Transverse colon (tissue), 4 donors: ENCODE results near the gene BLVRA. TPM values are rescaled to one million over a fixed set of nuclear protein-coding genes. Genes with fewer than 3 reads are reported as not detected.
"Not testable (repeated sequence)": the region's sequence is repeated elsewhere in the genome, so short reads cannot be mapped to it uniquely, and the experiment has no call there.

Experiments
- DNase-seq: peaks from one replicate; pipeline ENCODE4 v3.0.0-alpha.2; 2019
- H3K27ac ChIP-seq, 4 donors: fragments of 200-600 bp; sonication (generic); 2 replicates each; pipeline ENCODE4 v1.5.1; 2016 to 2018; ENCODE audit warnings: inconsistent platforms in 4 of 4
- H3K27me3 ChIP-seq: fragments of 200-600 bp; sonication (generic); 2 replicates; pipeline ENCODE4 v1.5.1; 2017; ENCODE audit warnings: inconsistent platforms
- H3K36me3 ChIP-seq, 4 donors: fragments of 200-600 bp; sonication (generic); 2 replicates each; pipeline ENCODE4 v1.5.1; 2017 to 2019; ENCODE audit warnings: inconsistent platforms in 4 of 4
- H3K4me1 ChIP-seq, 4 donors: fragments of 200-600 bp; sonication (generic); 2 replicates each; pipeline ENCODE4 v1.5.1; 2017 to 2020; ENCODE audit warnings: inconsistent platforms in 4 of 4
- H3K4me3 ChIP-seq, 4 donors: fragments of 200-600 bp; sonication (generic); 1 replicate in 1 of 4; 2 replicates in 3 of 4; pipeline versions ENCODE4 v1.5.1 to v1.6.1; 2017 to 2019; ENCODE audit warnings: inconsistent platforms in 4 of 4
- H3K9me3 ChIP-seq, 2 donors: fragments of 200-600 bp; sonication (generic); 2 replicates each; pipeline ENCODE4 v1.5.1; 2017 to 2019; ENCODE audit warnings: inconsistent platforms in 2 of 2
- EP300 ChIP-seq: sonication (generic); formaldehyde crosslinking; IDR thresholded peaks from one replicate; pipeline ENCODE4 v1.6.1; 2017; ENCODE audit warnings: antibody characterized with exemption, low read depth
- POLR2A ChIP-seq: fragments of 450-650 bp; IDR thresholded peaks from one replicate; pipeline ENCODE4 v1.6.1; 2016; ENCODE audit warnings: antibody characterized with exemption, mild to moderate bottlenecking, moderate library complexity
- POLR2AphosphoS5 ChIP-seq, 3 donors: sonication (generic); formaldehyde crosslinking; IDR thresholded peaks; one replicate each; pipeline ENCODE4 v1.6.1; 2016; ENCODE audit warnings: antibody characterized with exemption in 3 of 3
- WGBS, 2 donors: methylation state at CpG; one replicate each; pipeline ENCODE4 v1.1.5; 2018; ENCODE audit warnings: low coverage in 1 of 2; 5-methylcytosine and 5-hydroxymethylcytosine counted together
- in situ Hi-C, 4 donors: fragments of 200-750 bp; cut with MboI; loops; one replicate each; pipeline versions ENCODE4 v1.15.0 to v1.15.1; 2017; ENCODE audit warnings: low sequenced_read_pairs in 3 of 4, low pct_ligation_motif_present in 1 of 4, low pct_unique_long_range_greater_than_20kb in 1 of 4
- intact Hi-C: fragments of 100-400 bp; cut with DNase I; formaldehyde crosslinking; loops from one replicate; pipeline ENCODE4 v1.15.1; 2023; ENCODE audit warnings: low total_unique reads
- total RNA-seq, 4 donors: library from RNA; depleted of rRNA; stranded (reverse); fragments of >200 nt; gene quantifications; one replicate each; pipeline ENCODE4 v1.1.0, GENCODE V29; 2016
- TF ChIP-seq, protein P1 (sequence below), 5 experiments: fragments of 200-600 bp in 3 of 5; fragments of 450-650 bp in 2 of 5; sonication (generic) in 3 of 5; IDR thresholded peaks; 1 replicate in 2 of 5; 2 replicates in 3 of 5; pipeline ENCODE4 v1.5.1; 2016 to 2017; ENCODE audit warnings: antibody characterized with exemption in 5 of 5, inconsistent platforms in 3 of 5, mild to moderate bottlenecking in 2 of 5, moderate library complexity in 1 of 5

The BLVRA gene, protein sequence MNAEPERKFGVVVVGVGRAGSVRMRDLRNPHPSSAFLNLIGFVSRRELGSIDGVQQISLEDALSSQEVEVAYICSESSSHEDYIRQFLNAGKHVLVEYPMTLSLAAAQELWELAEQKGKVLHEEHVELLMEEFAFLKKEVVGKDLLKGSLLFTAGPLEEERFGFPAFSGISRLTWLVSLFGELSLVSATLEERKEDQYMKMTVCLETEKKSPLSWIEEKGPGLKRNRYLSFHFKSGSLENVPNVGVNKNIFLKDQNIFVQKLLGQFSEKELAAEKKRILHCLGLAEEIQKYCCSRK
- 100 to 1,000 TPM in 1 of 4 donors, 10 to 100 TPM in 2, 1 to 10 TPM in 1; 1.5 to 119 (median 15.9) TPM for total RNA-seq

GRCh38 chr7:43758029-43758821 lies at the start of gene BLVRA:
Gene BLVRA, plus strand, starts transcription at chr7:43758680. Its CDS starts 12,479 bp downstream, at chr7:43771159.
- TF ChIP-seq EP300 (no peak), POLR2A (no peak), POLR2AphosphoS5 (IDR thresholded peaks at IDR 0.05) (peak in 2 of 3 donors; percentile 5 to 19)
- in situ Hi-C loops (no loop called here), intact Hi-C loops (no loop called here)
- H3K4me3 ChIP-seq, result peak within 1 kb of the TSS; percentile 69 to 85 (median 73)
- no peaks in the 10 kb centered on the region for H3K9me3 ChIP-seq
- H3K36me3 ChIP-seq, result no peaks in the 10 kb centered on the region
- H3K27me3 ChIP-seq, result no peaks in the 10 kb centered on the region
- WGBS, 2 donors, result 16% methylated on average over 24 of the region's 67 CpGs; no CpG with 5 or more reads in 1 of the 2 donors
- H3K27ac ChIP-seq, result peak within 1 kb of the TSS; percentile 78 to 84 (median 82)
- peaks cover 0 to 17% (median 5%) of the 10 kb centered on the region in 4 donors for H3K4me1 ChIP-seq
- peak; percentile 72 for DNase-seq

DNA sequence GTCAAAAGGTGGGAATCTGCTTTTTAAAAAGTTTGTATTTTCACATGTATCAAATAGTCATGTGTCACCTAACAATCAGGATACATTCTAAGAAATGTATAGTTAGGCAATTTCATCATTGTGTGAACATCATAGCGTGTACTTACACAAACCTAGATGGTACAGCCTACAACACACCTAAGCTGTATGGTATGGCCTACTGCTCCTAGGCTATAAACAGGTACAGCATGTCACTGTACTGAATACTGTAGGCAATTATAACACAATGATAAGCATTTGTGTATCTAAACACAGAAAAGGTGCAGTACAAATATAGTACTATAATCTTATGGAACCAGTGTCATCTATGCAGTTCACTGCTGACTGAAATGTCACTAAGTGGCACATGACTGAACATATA lies 47.0 kb upstream of the BLVRA start:
- 84% methylated on average over 1 of the region's 1 CpG; no CpG with 5 or more reads in 1 of the 2 donors for WGBS, 2 donors
- in situ Hi-C loops, result loop anchor here in 3 of 4 donors (25.0 kb wide), 3 partner anchors 126 to 774 kb away; partner anchors contain the start of genes MRPL32 (in 2 of the 3) and PSMA2 (in 2 of the 3)
- H3K4me3 ChIP-seq, result no peak overlapping the region

DNA sequence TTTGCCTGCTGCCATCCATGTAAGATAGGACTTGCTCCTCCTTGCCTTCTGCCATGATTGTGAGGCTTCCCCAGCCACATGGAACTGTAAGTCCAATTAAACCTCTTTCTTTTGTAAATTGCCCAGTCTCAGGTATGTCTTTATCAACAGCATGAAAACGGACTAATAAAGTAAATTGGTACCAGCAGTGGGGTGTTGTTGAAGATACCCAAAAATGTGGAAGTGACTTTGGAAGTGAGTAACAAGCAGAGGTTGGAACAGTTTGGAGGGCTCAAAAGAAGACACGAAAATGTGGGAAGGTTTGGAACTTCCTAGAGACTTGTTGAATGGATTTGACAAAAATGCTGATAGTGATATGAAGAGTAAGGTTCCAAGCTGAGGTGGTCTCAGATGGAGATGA lies 42.5 kb upstream of the BLVRA start:
- intact Hi-C loops, H3K36me3 ChIP-seq, H3K27me3 ChIP-seq, DNase-seq, H3K9me3 ChIP-seq, H3K4me3 ChIP-seq, H3K27ac ChIP-seq, H3K4me1 ChIP-seq: not testable (repeated sequence)
- WGBS, 2 donors, result 96 to 100% methylated on average over 1 to 2 of the region's 2 CpGs
- in situ Hi-C loops, result loop anchor here in 3 of 4 donors (25.0 kb wide), 3 partner anchors 121 to 779 kb away; partner anchors contain the start of genes MRPL32 (in 2 of the 3) and PSMA2 (in 2 of the 3)

More for the DNA sequence above, 47.0 kb upstream of the BLVRA start:
- DNase-seq, result no peak
- no peaks in the 10 kb centered on the region for H3K36me3 ChIP-seq
- H3K27ac ChIP-seq, result no peak overlapping the region
- H3K9me3 ChIP-seq, result no peaks in the 10 kb centered on the region
- intact Hi-C loops, result no loop called here
- TF ChIP-seq EP300, result no peak
- no peak for TF ChIP-seq POLR2AphosphoS5 (IDR thresholded peaks at IDR 0.05)
- TF ChIP-seq, protein P1, sequence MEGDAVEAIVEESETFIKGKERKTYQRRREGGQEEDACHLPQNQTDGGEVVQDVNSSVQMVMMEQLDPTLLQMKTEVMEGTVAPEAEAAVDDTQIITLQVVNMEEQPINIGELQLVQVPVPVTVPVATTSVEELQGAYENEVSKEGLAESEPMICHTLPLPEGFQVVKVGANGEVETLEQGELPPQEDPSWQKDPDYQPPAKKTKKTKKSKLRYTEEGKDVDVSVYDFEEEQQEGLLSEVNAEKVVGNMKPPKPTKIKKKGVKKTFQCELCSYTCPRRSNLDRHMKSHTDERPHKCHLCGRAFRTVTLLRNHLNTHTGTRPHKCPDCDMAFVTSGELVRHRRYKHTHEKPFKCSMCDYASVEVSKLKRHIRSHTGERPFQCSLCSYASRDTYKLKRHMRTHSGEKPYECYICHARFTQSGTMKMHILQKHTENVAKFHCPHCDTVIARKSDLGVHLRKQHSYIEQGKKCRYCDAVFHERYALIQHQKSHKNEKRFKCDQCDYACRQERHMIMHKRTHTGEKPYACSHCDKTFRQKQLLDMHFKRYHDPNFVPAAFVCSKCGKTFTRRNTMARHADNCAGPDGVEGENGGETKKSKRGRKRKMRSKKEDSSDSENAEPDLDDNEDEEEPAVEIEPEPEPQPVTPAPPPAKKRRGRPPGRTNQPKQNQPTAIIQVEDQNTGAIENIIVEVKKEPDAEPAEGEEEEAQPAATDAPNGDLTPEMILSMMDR (IDR thresholded peaks at IDR 0.05), result no peak
- no peak for TF ChIP-seq POLR2A
- H3K4me1 ChIP-seq, result peaks cover 0 to 8% (median 3%) of the 10 kb centered on the region in 4 donors
- H3K27me3 ChIP-seq, result no peaks in the 10 kb centered on the region

GRCh38 chr7:43716598-43716997 lies 41.9 kb upstream of the BLVRA start:
- in situ Hi-C loops, result loop anchor here in 3 of 4 donors (25.0 kb wide), 3 partner anchors 121 to 779 kb away; partner anchors contain the start of genes MRPL32 (in 2 of the 3) and PSMA2 (in 2 of the 3)
- TF ChIP-seq, protein P1 (IDR thresholded peaks at IDR 0.05), result no peak
- TF ChIP-seq EP300 (no peak), POLR2AphosphoS5 (IDR thresholded peaks at IDR 0.05) (no peak), POLR2A (no peak)
- Histone ChIP-seq H3K27ac (no peak overlapping the region), H3K9me3 (no peaks in the 10 kb centered on the region), H3K4me3 (no peak overlapping the region), H3K27me3 (no peaks in the 10 kb centered on the region), H3K36me3 (no peaks in the 10 kb centered on the region), H3K4me1 (peaks cover 0 to 1% (median under 1%) of the 10 kb centered on the region in 4 donors)
- intact Hi-C loops, result no loop called here
- DNase-seq, result no peak
- 60 to 68% methylated on average over 1 to 2 of the region's 2 CpGs for WGBS, 2 donors
